Measurements from ENCODE around the gene DDO.

DNA sequence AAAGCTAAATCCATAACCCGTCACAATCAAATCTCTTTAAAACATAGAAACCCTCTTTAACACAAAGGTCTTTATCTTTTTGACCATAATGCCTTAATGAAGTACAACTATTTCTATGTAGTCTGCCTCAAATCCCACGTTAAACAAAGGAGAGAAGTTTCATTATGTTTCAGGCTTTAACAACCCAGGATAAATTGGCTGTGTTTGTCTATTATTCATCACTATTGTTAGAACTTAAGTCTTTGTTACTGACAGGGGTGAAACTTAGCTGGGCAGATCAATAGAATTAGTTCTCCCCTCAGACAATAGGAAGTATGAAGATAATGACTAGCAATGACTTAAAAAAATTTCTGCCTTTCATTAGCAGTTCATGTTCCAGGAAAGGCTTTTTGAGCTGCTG is 47.1 kb downstream of the DDO start:
- TF ChIP-seq, protein P1, sequence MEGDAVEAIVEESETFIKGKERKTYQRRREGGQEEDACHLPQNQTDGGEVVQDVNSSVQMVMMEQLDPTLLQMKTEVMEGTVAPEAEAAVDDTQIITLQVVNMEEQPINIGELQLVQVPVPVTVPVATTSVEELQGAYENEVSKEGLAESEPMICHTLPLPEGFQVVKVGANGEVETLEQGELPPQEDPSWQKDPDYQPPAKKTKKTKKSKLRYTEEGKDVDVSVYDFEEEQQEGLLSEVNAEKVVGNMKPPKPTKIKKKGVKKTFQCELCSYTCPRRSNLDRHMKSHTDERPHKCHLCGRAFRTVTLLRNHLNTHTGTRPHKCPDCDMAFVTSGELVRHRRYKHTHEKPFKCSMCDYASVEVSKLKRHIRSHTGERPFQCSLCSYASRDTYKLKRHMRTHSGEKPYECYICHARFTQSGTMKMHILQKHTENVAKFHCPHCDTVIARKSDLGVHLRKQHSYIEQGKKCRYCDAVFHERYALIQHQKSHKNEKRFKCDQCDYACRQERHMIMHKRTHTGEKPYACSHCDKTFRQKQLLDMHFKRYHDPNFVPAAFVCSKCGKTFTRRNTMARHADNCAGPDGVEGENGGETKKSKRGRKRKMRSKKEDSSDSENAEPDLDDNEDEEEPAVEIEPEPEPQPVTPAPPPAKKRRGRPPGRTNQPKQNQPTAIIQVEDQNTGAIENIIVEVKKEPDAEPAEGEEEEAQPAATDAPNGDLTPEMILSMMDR (IDR thresholded peaks at IDR 0.05), result no peak
- TF ChIP-seq POLR2A (IDR thresholded peaks at IDR 0.05), result no peak
